ENCODE measurements around the gene NPVF.

NPVF gene

GRCh38 chr7:25194036-25194435 lies 34.2 kb downstream of the NPVF start:
- TF ChIP-seq CTCF (IDR thresholded peaks at IDR 0.05; ENCODE audit: insufficient read depth, low read length, poor library complexity, severe bottlenecking), result no peak
- no peaks in the 10 kb centered on the region for H3K27me3 ChIP-seq (replicated peaks; ENCODE audit: control insufficient read depth, insufficient read depth, low read length)
- no peak for DNase-seq (ENCODE audit: extremely low read depth, insufficient read length)
- H3K36me3 ChIP-seq (ENCODE audit: control insufficient read depth, insufficient read depth, low read length), result no peaks in the 10 kb centered on the region
- no peak overlapping the region for H3K4me3 ChIP-seq (replicated peaks; ENCODE audit: low read depth, low read length)

- no peaks in the 10 kb centered on the region for H3K36me3 ChIP-seq (ENCODE audit: control insufficient read depth, insufficient read depth, low read length)
- no peak for DNase-seq (ENCODE audit: extremely low read depth, insufficient read length)
- TF ChIP-seq CTCF (IDR thresholded peaks at IDR 0.05; ENCODE audit: insufficient read depth, low read length, poor library complexity, severe bottlenecking), result no peak
- no peak overlapping the region for H3K4me3 ChIP-seq (replicated peaks; ENCODE audit: low read depth, low read length)
- no peaks in the 10 kb centered on the region for H3K27me3 ChIP-seq (replicated peaks; ENCODE audit: control insufficient read depth, insufficient read depth, low read length)
Observed at GRCh38 chr7:25192043-25192442, 36.2 kb downstream of the NPVF start.

- no peak for DNase-seq (ENCODE audit: extremely low read depth, insufficient read length)
- Histone ChIP-seq H3K27me3 (replicated peaks; ENCODE audit: control insufficient read depth, insufficient read depth, low read length) (no peaks in the 10 kb centered on the region), H3K36me3 (ENCODE audit: control insufficient read depth, insufficient read depth, low read length) (no peaks in the 10 kb centered on the region), H3K4me3 (replicated peaks; ENCODE audit: low read depth, low read length) (no peak overlapping the region)
- no peak for TF ChIP-seq CTCF (IDR thresholded peaks at IDR 0.05; ENCODE audit: insufficient read depth, low read length, poor library complexity, severe bottlenecking)
Observed at GRCh38 chr7:25189197-25189596, 39.1 kb downstream of the NPVF start.

GRCh38 chr7:25187932-25188331 lies 40.4 kb downstream of the NPVF start:
- Histone ChIP-seq H3K4me3 (replicated peaks; ENCODE audit: low read depth, low read length) (no peak overlapping the region), H3K36me3 (ENCODE audit: control insufficient read depth, insufficient read depth, low read length) (no peaks in the 10 kb centered on the region), H3K27me3 (replicated peaks; ENCODE audit: control insufficient read depth, insufficient read depth, low read length) (no peaks in the 10 kb centered on the region)
- no peak for TF ChIP-seq CTCF (IDR thresholded peaks at IDR 0.05; ENCODE audit: insufficient read depth, low read length, poor library complexity, severe bottlenecking)
- no peak for DNase-seq (ENCODE audit: extremely low read depth, insufficient read length)

- TF ChIP-seq CTCF (IDR thresholded peaks at IDR 0.05; ENCODE audit: insufficient read depth, low read length, poor library complexity, severe bottlenecking), result no peak
Observed at GRCh38 chr7:25186436-25186835, 41.9 kb downstream of the NPVF start.

GRCh38 chr7:25181532-25181931 lies 46.8 kb downstream of the NPVF start:
- no peak for DNase-seq (ENCODE audit: extremely low read depth, insufficient read length)
- no peaks in the 10 kb centered on the region for H3K27me3 ChIP-seq (replicated peaks; ENCODE audit: control insufficient read depth, insufficient read depth, low read length)
- TF ChIP-seq CTCF (IDR thresholded peaks at IDR 0.05; ENCODE audit: insufficient read depth, low read length, poor library complexity, severe bottlenecking), result no peak
- H3K36me3 ChIP-seq (ENCODE audit: control insufficient read depth, insufficient read depth, low read length), result no peaks in the 10 kb centered on the region
- H3K4me3 ChIP-seq (replicated peaks; ENCODE audit: low read depth, low read length), result no peak overlapping the region

More at GRCh38 chr7:25186436-25186835, 41.9 kb downstream of the NPVF start:
- H3K27me3 ChIP-seq (replicated peaks; ENCODE audit: control insufficient read depth, insufficient read depth, low read length), result no peaks in the 10 kb centered on the region
- DNase-seq (ENCODE audit: extremely low read depth, insufficient read length), result no peak
- no peaks in the 10 kb centered on the region for H3K36me3 ChIP-seq (ENCODE audit: control insufficient read depth, insufficient read depth, low read length)
- no peak overlapping the region for H3K4me3 ChIP-seq (replicated peaks; ENCODE audit: low read depth, low read length)

Measured in GM06990 (cell line).